Vagina (tissue), 2 donors: ENCODE data around the gene GAD1.

ENCODE experiments used
- POLR2A ChIP-seq, 2 donors: fragments of 450-650 bp; IDR thresholded peaks; one replicate each; pipeline ENCODE4 v1.6.1; 2017; ENCODE audit warnings: antibody characterized with exemption in 2 of 2, mild to moderate bottlenecking in 2 of 2, moderate library complexity in 2 of 2
- POLR2AphosphoS5 ChIP-seq, 2 donors: sonication (generic); formaldehyde crosslinking; IDR thresholded peaks; one replicate each; pipeline ENCODE4 v1.9.0; 2017; ENCODE audit warnings: antibody characterized with exemption in 2 of 2, mild to moderate bottlenecking in 2 of 2, low read depth in 1 of 2; ENCODE audit not compliant: insufficient read depth in 1 of 2
- TF ChIP-seq, protein P1 (sequence below), 3 experiments: fragments of 450-650 bp in 2 of 3; fragments of 200-600 bp in 1 of 3; sonication (generic) in 1 of 3; IDR thresholded peaks; one replicate each; pipeline ENCODE4 v1.5.1; 2017 to 2019; ENCODE audit warnings: antibody characterized with exemption in 3 of 3, mild to moderate bottlenecking in 2 of 3, moderate library complexity in 2 of 3

DNA sequence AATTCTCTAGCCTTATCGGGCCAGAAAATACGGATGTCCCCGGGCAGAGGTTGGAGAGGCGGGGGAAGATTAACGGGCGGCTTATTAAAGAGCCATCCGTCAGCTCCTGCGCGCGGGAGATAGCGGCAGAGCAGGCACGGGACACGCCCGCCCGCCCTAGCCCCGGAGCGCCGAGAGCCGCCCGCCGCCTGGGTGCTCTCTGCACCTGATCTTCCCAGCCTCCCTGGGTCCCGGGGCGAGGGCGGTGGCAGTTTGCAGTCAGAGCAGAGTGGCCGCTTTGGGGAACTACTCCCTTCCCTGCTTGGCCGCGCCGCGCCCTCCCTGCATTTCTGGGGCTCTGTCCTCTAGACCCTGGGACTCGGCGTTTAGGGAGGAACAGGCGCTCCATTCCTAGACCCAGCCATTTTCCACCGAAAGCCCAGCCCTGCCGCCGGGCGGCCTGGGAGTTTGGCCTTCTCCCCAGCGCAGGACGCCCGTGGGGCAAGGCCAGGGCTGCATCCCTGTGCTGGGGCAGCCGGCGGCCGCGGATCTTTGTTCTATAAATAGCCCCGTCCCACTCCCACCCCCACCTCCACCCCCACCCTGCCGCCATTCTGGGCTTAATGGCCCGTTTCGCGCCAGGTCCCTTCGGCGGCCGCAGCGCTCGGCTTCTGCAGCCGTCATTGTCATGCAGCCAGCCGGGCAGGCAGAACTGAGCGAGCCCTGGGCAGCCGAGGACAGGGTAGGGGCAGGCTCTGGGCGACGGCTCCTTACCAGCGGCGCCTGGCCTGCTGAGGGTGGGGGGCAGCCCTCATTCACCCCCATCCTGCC, 6.6 kb downstream of the GAD1 start:
- TF ChIP-seq, protein P1, sequence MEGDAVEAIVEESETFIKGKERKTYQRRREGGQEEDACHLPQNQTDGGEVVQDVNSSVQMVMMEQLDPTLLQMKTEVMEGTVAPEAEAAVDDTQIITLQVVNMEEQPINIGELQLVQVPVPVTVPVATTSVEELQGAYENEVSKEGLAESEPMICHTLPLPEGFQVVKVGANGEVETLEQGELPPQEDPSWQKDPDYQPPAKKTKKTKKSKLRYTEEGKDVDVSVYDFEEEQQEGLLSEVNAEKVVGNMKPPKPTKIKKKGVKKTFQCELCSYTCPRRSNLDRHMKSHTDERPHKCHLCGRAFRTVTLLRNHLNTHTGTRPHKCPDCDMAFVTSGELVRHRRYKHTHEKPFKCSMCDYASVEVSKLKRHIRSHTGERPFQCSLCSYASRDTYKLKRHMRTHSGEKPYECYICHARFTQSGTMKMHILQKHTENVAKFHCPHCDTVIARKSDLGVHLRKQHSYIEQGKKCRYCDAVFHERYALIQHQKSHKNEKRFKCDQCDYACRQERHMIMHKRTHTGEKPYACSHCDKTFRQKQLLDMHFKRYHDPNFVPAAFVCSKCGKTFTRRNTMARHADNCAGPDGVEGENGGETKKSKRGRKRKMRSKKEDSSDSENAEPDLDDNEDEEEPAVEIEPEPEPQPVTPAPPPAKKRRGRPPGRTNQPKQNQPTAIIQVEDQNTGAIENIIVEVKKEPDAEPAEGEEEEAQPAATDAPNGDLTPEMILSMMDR (IDR thresholded peaks at IDR 0.05), result no peak
- TF ChIP-seq POLR2A (IDR thresholded peaks at IDR 0.05) (no peak), POLR2AphosphoS5 (IDR thresholded peaks at IDR 0.05; ENCODE audit: insufficient read depth in 1 of 2, low read depth in 1 of 2) (no peak)
